Type B pancreatic cell (in vitro differentiated cells): ENCODE data around the gene PTH2. TPM values are rescaled to one million over a fixed set of nuclear protein-coding genes. Genes with fewer than 3 reads are reported as not detected.
A peak's percentile ranks its signal among the peaks of the same experiment; 100 is the strongest.

ENCODE experiments used
- DNase-seq: peaks from one replicate; pipeline ENCODE4 v3.0.0; 2021; ENCODE audit warnings: mixed read lengths; ENCODE audit not compliant: unreplicated experiment; ENCODE audit errors: extremely low spot score
- H3K27ac Mint-ChIP-seq: 2 replicates; pipeline ENCODE4 v1.8.0; 2021; ENCODE audit warnings: mild to moderate bottlenecking, mixed read lengths
- H3K27me3 Mint-ChIP-seq: 2 replicates; pipeline ENCODE4 v1.8.0; 2021; ENCODE audit warnings: mixed read lengths
- H3K36me3 Mint-ChIP-seq: 2 replicates; pipeline ENCODE4 v1.8.0; 2021; ENCODE audit warnings: mixed read lengths
- H3K4me1 Mint-ChIP-seq: one replicate; pipeline ENCODE4 v1.8.0; 2021; ENCODE audit warnings: mixed read lengths; ENCODE audit not compliant: unreplicated experiment
- H3K4me3 Mint-ChIP-seq: 2 replicates; pipeline ENCODE4 v1.8.0; 2021; ENCODE audit warnings: mild to moderate bottlenecking, mixed read lengths
- H3K9me3 Mint-ChIP-seq: 2 replicates; pipeline ENCODE4 v1.8.0; 2021; ENCODE audit warnings: mixed read lengths
- total RNA-seq: library from RNA; stranded (reverse); gene quantifications from 2 replicates; pipeline ENCODE4 v1.2.1, GENCODE V29; 2021; ENCODE audit warnings: low replicate concordance
- TF ChIP-seq, protein P1 (sequence below): fragments of 200-600 bp; sonication (generic); conservative IDR thresholded peaks from 2 replicates; pipeline ENCODE4 v1.5.0; 2021; ENCODE audit warnings: antibody characterized with exemption, mild to moderate bottlenecking

The PTH2 gene
- total RNA-seq, 1 donor from 2014 or later: not detected

DNA sequence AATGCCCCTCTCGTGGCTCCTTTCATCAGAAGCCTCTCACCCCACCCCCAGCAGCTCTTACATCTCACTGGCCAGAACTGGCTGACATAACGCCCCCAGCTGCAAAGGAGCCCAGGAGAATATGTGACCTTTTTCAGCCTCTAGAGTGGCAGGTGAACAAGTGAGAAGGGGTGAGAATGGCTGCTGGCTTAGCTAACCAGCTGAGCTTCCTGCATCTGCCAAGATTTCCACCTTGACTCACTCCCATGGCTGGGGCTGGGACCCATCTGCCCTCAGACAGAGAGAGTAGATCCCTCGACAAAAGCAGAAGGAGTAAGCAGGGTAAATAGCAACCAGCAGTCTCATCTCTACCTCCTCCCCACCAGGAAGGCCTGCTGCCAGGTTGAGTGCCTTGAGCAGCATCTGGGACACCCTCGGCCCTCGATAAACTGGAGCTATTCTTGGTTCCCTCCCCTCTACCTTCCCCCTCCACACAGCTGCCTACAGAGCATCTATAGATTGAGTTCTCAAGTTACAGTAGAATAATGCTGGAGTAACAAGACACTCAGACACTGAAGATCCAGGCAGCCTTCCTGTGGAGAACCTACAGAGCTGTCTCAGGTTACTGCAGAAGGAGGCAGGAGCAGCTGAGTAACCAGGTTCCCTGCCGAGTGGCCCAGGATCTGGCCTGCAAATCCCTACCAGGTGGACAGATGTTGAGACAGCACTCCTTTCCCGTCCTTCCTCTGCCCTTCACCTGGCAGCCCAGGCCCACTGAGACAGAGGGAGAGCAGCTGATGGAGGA is 19.6 kb downstream of the PTH2 start:
- H3K4me1 Mint-ChIP-seq: peaks cover 19% of the 10 kb centered on the region
- peak overlapping the region; percentile 47 for H3K4me3 Mint-ChIP-seq
- no peaks in the 10 kb centered on the region for H3K36me3 Mint-ChIP-seq
- H3K9me3 Mint-ChIP-seq: no peaks in the 10 kb centered on the region
- peaks cover 6% of the 10 kb centered on the region for H3K27me3 Mint-ChIP-seq
- peak overlapping the region; percentile 66 for H3K27ac Mint-ChIP-seq
- no peak for DNase-seq
- TF ChIP-seq, protein P1, sequence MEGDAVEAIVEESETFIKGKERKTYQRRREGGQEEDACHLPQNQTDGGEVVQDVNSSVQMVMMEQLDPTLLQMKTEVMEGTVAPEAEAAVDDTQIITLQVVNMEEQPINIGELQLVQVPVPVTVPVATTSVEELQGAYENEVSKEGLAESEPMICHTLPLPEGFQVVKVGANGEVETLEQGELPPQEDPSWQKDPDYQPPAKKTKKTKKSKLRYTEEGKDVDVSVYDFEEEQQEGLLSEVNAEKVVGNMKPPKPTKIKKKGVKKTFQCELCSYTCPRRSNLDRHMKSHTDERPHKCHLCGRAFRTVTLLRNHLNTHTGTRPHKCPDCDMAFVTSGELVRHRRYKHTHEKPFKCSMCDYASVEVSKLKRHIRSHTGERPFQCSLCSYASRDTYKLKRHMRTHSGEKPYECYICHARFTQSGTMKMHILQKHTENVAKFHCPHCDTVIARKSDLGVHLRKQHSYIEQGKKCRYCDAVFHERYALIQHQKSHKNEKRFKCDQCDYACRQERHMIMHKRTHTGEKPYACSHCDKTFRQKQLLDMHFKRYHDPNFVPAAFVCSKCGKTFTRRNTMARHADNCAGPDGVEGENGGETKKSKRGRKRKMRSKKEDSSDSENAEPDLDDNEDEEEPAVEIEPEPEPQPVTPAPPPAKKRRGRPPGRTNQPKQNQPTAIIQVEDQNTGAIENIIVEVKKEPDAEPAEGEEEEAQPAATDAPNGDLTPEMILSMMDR: no peak

DNA sequence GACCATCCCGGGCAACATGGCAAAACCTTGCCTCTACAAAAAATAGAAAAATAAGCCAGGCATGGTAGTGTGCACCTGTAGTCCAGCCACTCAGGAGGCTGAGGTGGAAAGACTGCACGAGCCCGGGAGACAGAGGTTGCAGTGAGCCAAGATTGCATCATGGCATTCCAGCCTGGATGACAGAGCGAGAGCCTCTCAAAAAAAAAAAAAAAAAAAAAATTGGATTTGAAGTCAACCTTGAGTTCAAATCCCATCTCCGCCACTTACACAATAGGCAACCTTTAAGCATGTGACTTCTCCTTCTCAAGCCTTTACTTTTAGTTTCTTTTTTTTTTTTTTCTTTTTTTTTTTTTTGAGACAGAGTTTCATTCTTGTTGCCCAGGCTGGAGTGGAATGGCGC is 23.2 kb downstream of the PTH2 start:
- no peak for DNase-seq
- H3K27ac Mint-ChIP-seq: no peak overlapping the region
- H3K36me3 Mint-ChIP-seq: no peaks in the 10 kb centered on the region
- H3K4me3 Mint-ChIP-seq: no peak overlapping the region
- no peaks in the 10 kb centered on the region for H3K9me3 Mint-ChIP-seq
- TF ChIP-seq, protein P1: no peak
- peaks cover 25% of the 10 kb centered on the region for H3K4me1 Mint-ChIP-seq
- H3K27me3 Mint-ChIP-seq: peaks cover 10% of the 10 kb centered on the region

DNA sequence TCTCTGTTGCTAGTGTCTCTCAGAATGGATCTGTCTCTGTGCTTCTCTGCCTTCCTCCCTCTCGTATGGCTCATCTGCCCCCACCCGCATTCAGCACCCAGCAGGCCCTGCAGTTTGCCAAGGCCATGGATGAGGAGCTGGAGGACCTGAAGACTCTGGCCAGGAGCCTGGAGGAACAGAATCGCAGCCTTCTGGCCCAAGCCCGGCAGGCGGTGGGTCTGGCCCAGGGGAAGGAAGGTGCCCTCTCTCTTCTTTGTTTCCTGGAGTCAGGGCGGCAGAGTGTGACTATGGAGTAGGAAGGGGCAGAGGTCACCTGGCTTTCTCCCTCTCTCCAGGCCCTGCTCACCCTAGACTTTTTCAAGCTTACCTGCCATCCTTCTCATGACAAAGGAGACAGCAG is 24.3 kb downstream of the PTH2 start:
- DNase-seq: no peak
- Mint-ChIP-seq H3K4me1 (peaks cover 22% of the 10 kb centered on the region), H3K27me3 (peaks cover 15% of the 10 kb centered on the region), H3K36me3 (no peaks in the 10 kb centered on the region), H3K4me3 (no peak overlapping the region), H3K27ac (no peak overlapping the region), H3K9me3 (no peaks in the 10 kb centered on the region)
- TF ChIP-seq, protein P1: no peak

DNA sequence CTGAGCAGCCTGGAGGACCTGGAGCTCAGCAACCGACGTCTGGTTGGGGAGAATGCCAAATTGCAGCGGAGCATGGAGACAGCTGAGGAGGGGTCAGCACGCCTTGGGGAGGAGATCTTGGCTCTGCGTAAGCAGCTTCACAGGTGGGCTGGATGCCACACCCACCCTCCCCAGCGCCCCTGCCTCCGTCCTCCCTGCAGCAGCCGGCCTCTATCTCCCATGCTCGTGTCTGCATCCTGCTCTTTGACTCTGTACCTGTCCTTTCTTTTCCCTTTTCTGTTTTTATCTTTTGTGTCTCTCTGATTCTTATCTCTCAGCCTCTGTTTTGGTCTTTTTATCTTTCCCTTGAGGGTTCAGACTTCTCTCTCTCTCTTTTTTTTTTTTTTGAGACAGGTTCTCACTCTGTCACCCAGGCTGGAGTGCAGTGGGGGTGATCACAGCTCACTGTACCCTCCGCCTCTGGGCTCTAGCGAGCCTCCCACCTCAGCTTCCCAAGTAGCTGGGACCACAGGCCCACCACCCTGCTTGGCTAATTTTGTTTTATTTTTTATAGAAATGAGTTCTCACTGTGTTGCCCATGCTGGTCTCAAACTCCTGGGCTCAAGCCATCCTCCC is 25.1 kb downstream of the PTH2 start:
- Mint-ChIP-seq H3K9me3 (no peaks in the 10 kb centered on the region), H3K4me1 (peaks cover 15% of the 10 kb centered on the region), H3K27ac (peak overlapping the region; percentile 56), H3K27me3 (peaks cover 15% of the 10 kb centered on the region), H3K4me3 (no peak overlapping the region), H3K36me3 (no peaks in the 10 kb centered on the region)
- TF ChIP-seq, protein P1: no peak
- no peak for DNase-seq

DNA sequence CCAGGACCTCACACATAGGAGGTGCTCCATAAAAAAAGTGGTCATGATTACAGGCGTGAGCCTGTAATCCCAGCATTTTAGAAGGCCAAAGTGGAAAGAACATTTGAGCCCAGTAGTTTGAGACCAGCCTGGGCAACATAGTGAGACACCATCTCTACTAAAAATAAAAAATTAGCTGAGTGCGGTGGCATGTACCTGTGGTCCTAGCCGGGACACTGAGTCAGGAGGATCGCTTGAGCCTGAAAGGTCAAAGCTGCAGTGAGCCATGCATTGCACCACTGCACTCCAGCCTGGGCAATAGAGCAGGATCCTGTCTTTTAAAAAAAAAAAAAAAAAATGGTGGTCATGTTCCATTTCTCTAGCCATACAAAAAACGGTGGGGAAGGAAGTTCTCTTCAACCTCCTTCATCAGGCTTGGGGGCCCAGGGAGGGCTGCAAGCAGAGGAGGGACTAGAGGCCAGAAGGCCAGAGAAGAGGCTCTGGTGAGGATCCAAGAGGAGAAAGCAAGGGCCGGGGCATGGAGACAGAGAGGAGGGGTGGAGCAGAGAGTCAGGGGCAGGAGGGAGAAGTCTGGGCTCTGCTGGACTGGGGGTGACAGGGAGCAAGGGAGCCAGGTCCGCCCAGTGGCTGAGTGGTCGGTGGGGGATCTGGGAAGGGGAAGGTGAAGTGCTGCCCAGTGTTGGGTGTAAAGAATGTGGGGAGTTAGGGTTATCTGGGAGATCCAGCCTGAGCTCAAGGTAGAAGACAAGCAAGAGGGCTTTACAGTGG is 26.3 kb downstream of the PTH2 start:
- TF ChIP-seq, protein P1: no peak
- H3K9me3 Mint-ChIP-seq: no peaks in the 10 kb centered on the region
- DNase-seq: no peak
- no peaks in the 10 kb centered on the region for H3K36me3 Mint-ChIP-seq
- no peak overlapping the region for H3K27ac Mint-ChIP-seq
- H3K4me3 Mint-ChIP-seq: no peak overlapping the region
- peaks cover 18% of the 10 kb centered on the region for H3K27me3 Mint-ChIP-seq
- peaks cover 18% of the 10 kb centered on the region for H3K4me1 Mint-ChIP-seq
